Lower lobe of right lung (tissue), 2 donors: Measurements from ENCODE around the gene FBXO39. TPM values are rescaled to one million over a fixed set of nuclear protein-coding genes. Genes with fewer than 3 reads are reported as not detected.
"Not testable (repeated sequence)": the region's sequence is repeated elsewhere in the genome, so short reads cannot be mapped to it uniquely, and the experiment has no call there.

ENCODE experiments used
- ATAC-seq, 2 donors: fragments of 200-7000 bp; cut with Tn5 transposase; one replicate each; pipeline ENCODE4 v1.9.1; 2020 to 2022; ENCODE audit warnings: mild to moderate bottlenecking in 2 of 2, moderate library complexity in 2 of 2
- DNase-seq: peaks from one replicate; pipeline ENCODE4 v3.0.0-alpha.2; 2020
- H3K27ac ChIP-seq: fragments of 200-600 bp; one replicate; pipeline ENCODE4 v1.8.0; 2022
- H3K27me3 ChIP-seq: fragments of 200-600 bp; one replicate; pipeline ENCODE4 v1.8.0; 2022; ENCODE audit warnings: low read depth
- H3K36me3 ChIP-seq: fragments of 200-600 bp; one replicate; pipeline ENCODE4 v1.8.0; 2022; ENCODE audit warnings: mild to moderate bottlenecking
- H3K4me1 ChIP-seq: fragments of 200-600 bp; one replicate; pipeline ENCODE4 v1.8.0; 2022
- H3K4me3 ChIP-seq: fragments of 200-600 bp; one replicate; pipeline ENCODE4 v1.8.0; 2022; ENCODE audit warnings: mild to moderate bottlenecking
- H3K9me3 ChIP-seq: fragments of 200-600 bp; one replicate; pipeline ENCODE4 v1.8.0; 2022
- intact Hi-C: fragments of 100-400 bp; cut with DNase I; formaldehyde crosslinking; loops from one replicate; pipeline ENCODE4 v1.11.0; 2022
- total RNA-seq: library from RNA; stranded (reverse); fragmentation: NEBNext Ultra II Directional; extraction: Animal tissue kit (Norgen Biotek cat#: 25700); gene quantifications from one replicate; pipeline ENCODE4 v1.2.1, GENCODE V29; 2021
- TF ChIP-seq, protein P1 (sequence below): fragments of 200-600 bp; IDR thresholded peaks from one replicate; pipeline ENCODE4 v1.8.0; 2022; ENCODE audit warnings: antibody characterized with exemption, mild to moderate bottlenecking
- donor health status: DM: no; HTN: yes; CAD: no; lungs with severe emphysema.

Gene FBXO39
- total RNA-seq, 1 donor from 2014 or later, result not detected

DNA sequence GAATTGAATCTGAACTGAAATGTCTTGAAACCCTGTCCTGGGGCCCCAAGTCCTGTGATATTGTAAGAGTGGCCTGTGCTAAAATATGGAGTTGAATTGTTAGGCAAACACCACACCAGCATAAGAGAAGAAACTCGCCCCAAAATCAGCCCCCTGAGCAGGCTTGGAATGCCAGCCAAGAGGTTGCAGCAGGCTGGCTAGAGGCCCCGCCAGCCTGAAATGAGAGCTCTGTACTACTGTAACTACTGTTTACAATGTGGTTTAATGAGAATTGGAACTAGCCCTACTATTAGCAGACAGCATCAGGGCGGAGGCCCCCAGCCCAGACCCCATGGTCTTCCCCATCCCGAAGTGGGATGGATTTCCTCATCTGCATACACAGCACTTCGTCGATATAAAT, 23.7 kb downstream of the FBXO39 start:
- no peak for DNase-seq
- Histone ChIP-seq H3K27ac (no peak overlapping the region), H3K27me3 (no peaks in the 10 kb centered on the region), H3K9me3 (no peaks in the 10 kb centered on the region), H3K36me3 (no peaks in the 10 kb centered on the region), H3K4me1 (no peaks in the 10 kb centered on the region), H3K4me3 (no peak overlapping the region)
- intact Hi-C loops, result no loop called here
- no peak for ATAC-seq
- TF ChIP-seq, protein P1, sequence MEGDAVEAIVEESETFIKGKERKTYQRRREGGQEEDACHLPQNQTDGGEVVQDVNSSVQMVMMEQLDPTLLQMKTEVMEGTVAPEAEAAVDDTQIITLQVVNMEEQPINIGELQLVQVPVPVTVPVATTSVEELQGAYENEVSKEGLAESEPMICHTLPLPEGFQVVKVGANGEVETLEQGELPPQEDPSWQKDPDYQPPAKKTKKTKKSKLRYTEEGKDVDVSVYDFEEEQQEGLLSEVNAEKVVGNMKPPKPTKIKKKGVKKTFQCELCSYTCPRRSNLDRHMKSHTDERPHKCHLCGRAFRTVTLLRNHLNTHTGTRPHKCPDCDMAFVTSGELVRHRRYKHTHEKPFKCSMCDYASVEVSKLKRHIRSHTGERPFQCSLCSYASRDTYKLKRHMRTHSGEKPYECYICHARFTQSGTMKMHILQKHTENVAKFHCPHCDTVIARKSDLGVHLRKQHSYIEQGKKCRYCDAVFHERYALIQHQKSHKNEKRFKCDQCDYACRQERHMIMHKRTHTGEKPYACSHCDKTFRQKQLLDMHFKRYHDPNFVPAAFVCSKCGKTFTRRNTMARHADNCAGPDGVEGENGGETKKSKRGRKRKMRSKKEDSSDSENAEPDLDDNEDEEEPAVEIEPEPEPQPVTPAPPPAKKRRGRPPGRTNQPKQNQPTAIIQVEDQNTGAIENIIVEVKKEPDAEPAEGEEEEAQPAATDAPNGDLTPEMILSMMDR, result no peak

DNA sequence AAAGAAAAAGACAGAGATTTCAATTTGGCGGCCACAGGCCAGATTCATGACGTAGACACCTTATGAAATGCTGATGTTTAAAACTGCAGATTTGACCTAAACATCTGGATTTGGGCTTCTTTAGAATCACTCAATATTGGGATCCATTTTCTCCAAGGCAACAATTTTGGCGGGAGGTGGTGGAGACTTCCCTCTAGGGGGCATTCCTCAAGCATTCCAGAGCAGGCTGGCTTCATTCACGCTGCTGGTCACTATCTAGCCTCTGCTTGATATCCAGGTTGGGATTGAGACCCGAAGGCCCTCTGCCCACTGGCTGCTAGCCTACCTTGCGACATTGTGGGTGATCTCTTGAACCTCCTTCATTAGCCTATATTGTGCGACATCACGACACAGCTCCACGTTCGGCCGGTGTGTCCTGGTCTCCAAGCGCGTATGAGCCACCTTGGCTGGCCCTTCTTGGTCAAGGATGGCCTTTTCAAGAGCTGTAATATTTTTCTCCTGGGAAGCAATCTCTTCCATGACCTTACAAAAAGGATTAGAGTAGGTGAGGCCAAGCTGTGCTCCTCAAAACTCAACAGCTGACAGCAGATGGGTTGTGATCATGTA, 24.5 kb downstream of the FBXO39 start:
- ATAC-seq, result no peak
- Histone ChIP-seq H3K27ac (no peak overlapping the region), H3K36me3 (no peaks in the 10 kb centered on the region), H3K4me3 (no peak overlapping the region), H3K4me1 (no peaks in the 10 kb centered on the region), H3K9me3 (no peaks in the 10 kb centered on the region), H3K27me3 (no peaks in the 10 kb centered on the region)
- intact Hi-C loops, result no loop called here
- TF ChIP-seq, protein P1, result peak; percentile 52
- DNase-seq, result no peak

DNA sequence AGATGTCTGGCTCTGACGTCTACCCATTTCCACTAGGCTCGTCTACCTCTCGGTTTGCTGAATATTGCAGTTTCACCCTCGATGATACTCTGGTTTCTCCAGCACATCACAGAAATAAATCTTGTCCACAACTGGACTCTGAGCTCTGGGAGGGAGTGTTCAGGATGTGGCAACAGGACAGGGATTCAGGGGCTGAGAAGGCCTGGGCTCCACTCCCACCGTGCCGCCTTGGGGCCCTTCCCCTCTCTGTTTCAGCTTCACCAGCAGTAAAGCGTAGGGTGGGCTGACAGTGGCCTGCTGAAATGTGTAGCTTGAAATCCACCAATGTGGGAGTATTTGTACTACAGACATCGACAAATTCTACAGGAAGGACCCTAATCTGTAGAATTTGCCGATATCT, 35.5 kb downstream of the FBXO39 start:
- no peak for DNase-seq

DNA sequence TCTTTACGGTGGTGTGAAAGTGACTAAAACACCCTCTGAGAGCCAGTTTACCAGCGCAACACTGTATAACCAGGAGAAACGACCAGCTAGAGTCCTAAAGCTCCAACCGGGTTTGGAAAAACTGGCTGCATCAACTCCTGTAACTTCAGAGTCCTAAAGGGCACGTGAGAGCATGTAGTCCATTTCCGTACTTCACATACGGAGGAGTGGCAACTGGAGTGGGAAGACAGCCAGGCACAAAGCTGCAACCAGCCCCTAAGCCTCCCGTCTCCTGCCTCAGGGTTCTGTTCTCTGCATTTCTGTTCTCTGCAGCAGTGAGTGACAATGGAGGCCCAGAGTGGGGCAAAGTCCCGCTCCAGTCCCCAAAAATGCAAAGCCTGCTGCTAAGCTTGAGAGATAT, 36.3 kb downstream of the FBXO39 start:
- H3K27ac ChIP-seq, result no peak overlapping the region
- no peak overlapping the region for H3K4me3 ChIP-seq
- H3K36me3 ChIP-seq, result no peaks in the 10 kb centered on the region
- H3K4me1 ChIP-seq, result no peaks in the 10 kb centered on the region
- no peaks in the 10 kb centered on the region for H3K9me3 ChIP-seq
- DNase-seq (no peak), ATAC-seq (no peak)
- intact Hi-C loops, result no loop called here
- H3K27me3 ChIP-seq, result peaks cover 4% of the 10 kb centered on the region
- TF ChIP-seq, protein P1, result no peak

More for the DNA sequence above, 35.5 kb downstream of the FBXO39 start:
- Histone ChIP-seq H3K9me3 (no peaks in the 10 kb centered on the region), H3K4me3 (no peak overlapping the region), H3K4me1 (no peaks in the 10 kb centered on the region), H3K27ac (no peak overlapping the region), H3K27me3 (peaks cover 4% of the 10 kb centered on the region), H3K36me3 (no peaks in the 10 kb centered on the region)
- TF ChIP-seq, protein P1, result no peak
- ATAC-seq, result no peak
- intact Hi-C loops, result no loop called here

DNA sequence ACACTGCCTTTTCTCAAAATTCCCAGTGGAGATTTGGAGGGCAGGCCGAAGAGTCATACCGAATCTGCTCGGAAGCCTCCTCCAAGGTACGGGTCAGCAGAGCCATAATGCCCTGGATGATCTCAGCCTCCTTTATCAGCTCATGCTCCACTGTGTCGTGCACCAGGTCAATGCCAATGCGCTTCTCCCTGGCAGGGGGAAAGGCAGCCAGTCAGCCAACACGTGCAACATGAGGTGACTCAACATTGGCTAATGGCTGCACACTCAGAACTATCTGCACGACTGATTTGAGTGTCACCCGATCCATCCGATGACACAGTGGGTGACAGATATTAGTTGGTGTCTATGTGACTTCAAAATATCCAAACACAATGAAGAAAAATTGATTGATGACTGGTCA, 39.8 kb downstream of the FBXO39 start:
- intact Hi-C loops, result no loop called here
- no peak overlapping the region for H3K4me3 ChIP-seq
- DNase-seq (no peak), ATAC-seq (no peak)
- no peaks in the 10 kb centered on the region for H3K36me3 ChIP-seq
- H3K9me3 ChIP-seq, result no peaks in the 10 kb centered on the region
- peaks cover 6% of the 10 kb centered on the region for H3K27me3 ChIP-seq
- TF ChIP-seq, protein P1, result no peak
- H3K4me1 ChIP-seq, result no peaks in the 10 kb centered on the region
- H3K27ac ChIP-seq, result no peak overlapping the region

DNA sequence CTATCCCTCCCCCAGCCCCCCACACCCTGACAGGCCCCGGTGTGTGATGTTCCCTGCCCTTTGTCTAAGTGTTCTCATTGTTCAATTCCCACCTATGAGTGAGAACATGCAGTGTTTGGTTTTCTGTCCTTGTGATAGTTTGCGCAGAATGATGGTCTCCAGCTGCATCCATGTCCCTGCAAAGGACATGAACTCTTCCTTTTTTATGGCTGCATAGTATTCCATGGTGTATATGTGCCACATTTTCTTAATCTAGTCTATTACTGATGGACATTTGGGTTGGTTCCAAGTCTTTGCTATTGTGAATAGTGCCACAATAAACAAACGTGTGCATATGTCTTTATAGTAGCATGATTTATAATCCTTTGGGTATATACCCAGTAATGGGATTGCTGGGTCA, 40.4 kb downstream of the FBXO39 start:
- intact Hi-C loops, H3K4me1 ChIP-seq, H3K9me3 ChIP-seq, DNase-seq, H3K27ac ChIP-seq, H3K4me3 ChIP-seq, H3K27me3 ChIP-seq, H3K36me3 ChIP-seq, ATAC-seq: not testable (repeated sequence)
